ENCODE results near the gene SNAPC3.
"Not testable (repeated sequence)": the region's sequence is repeated elsewhere in the genome, so short reads cannot be mapped to it uniquely, and the experiment has no call there.

SNAPC3 gene

DNA sequence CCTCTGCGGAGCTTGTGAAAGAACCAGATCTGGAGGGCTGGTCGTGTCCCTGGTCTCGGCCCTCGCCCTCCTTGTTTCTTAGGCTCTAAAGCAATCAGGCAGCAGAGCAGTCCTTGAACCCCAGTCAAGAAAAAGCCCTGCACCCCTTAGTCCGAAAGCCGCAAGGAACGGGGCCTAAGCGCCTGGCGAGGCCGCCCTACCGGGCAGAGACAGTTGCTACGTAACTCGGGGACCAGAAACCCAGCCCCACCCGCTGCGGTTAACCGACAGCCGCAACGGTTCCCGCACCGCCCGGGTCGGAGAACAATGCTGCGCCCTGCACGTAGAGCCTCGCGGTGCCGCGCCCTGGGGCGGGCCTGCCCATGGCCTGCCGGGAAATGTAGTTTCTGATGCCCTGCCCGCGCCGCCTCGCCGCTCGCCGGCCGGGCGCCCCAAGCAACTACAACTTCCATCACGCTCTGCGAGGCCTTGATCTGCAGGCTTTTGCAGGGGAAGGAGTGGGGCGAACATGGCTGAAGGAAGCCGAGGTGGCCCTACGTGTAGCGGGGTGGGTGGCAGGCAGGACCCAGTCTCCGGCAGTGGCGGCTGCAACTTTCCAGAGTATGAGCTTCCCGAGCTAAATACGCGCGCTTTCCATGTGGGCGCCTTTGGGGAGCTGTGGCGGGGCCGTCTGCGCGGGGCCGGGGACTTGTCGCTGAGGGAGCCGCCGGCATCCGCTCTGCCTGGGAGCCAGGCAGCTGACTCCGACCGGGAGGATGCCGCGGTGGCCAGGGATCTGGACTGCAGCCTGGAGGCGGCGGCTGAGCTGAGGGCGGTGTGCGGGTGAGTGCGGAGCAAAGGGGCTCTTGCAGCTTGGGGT is at the start of gene SNAPC3:
TSS of gene SNAPC3 (plus strand) at position 505 of the 859 bp plus-strand sequence. CDS start at position 509, 4 bp downstream.
- peak within 1 kb of the TSS; percentile 64 for H3K4me3 ChIP-seq (ENCODE audit: low read depth, low read length)
- TF ChIP-seq, protein P1, sequence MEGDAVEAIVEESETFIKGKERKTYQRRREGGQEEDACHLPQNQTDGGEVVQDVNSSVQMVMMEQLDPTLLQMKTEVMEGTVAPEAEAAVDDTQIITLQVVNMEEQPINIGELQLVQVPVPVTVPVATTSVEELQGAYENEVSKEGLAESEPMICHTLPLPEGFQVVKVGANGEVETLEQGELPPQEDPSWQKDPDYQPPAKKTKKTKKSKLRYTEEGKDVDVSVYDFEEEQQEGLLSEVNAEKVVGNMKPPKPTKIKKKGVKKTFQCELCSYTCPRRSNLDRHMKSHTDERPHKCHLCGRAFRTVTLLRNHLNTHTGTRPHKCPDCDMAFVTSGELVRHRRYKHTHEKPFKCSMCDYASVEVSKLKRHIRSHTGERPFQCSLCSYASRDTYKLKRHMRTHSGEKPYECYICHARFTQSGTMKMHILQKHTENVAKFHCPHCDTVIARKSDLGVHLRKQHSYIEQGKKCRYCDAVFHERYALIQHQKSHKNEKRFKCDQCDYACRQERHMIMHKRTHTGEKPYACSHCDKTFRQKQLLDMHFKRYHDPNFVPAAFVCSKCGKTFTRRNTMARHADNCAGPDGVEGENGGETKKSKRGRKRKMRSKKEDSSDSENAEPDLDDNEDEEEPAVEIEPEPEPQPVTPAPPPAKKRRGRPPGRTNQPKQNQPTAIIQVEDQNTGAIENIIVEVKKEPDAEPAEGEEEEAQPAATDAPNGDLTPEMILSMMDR (IDR thresholded peaks at IDR 0.05; ENCODE audit: low read depth, low read length) = no peak
- DNase-seq (ENCODE audit: low read depth, low spot score) = peak; percentile 97
- in situ Hi-C loops (cut with HindIII; ENCODE audit: low sequenced_read_pairs) = loop anchor here (10.0 kb wide), 1 partner anchor 92 kb away; the partner anchor contains the start of gene PSIP1

DNA sequence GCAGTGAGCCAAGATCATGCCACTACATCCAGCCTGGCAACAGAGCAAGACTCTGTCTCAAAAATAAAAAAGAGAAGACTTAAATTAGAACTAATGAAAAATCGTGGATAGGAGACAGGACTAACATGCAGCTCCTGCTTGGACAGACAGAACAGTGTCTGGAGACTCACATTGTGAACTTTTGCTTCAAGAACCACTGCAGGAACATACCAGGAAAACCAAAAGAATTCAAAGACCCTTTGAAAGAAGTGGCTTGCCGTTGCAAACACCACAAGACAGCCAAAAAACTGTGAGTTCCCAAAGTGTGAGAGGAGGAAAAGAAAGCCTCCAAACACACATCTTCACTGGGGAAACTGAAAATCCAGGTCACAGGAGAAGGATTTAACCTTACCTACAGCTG is 48.8 kb upstream of the SNAPC3 start:
- no peak overlapping the region for H3K4me3 ChIP-seq (ENCODE audit: low read depth, low read length)
- TF ChIP-seq, protein P1 (IDR thresholded peaks at IDR 0.05; ENCODE audit: low read depth, low read length) = no peak
- peak; percentile 42 for DNase-seq (ENCODE audit: low read depth, low spot score)
- in situ Hi-C loops (cut with HindIII; ENCODE audit: low sequenced_read_pairs) = no loop called here

DNA sequence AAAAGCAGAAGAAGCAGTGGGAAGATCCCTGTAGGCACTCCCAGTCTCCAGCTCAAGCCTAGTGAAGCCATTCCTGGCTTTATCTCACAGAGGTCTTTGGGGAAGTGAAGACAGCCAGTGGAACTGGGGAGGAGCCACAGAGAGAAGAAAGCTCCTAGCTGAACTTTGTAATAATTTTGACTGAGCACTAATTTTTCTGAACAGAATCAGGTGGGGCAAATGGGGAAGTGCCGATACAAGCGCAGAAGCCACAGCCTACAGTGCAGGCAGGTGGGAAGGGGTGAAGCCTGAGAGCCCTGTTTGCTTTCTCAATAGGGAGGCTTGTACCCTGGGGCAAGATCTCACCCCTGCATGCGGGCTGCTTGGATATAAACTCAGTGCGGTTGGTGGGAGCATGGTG is 48.4 kb upstream of the SNAPC3 start:
- TF ChIP-seq, protein P1 (IDR thresholded peaks at IDR 0.05; ENCODE audit: low read depth, low read length) = no peak
- H3K4me3 ChIP-seq (ENCODE audit: low read depth, low read length) = no peak overlapping the region
- in situ Hi-C loops (cut with HindIII; ENCODE audit: low sequenced_read_pairs) = no loop called here
- DNase-seq (ENCODE audit: low read depth, low spot score) = no peak

DNA sequence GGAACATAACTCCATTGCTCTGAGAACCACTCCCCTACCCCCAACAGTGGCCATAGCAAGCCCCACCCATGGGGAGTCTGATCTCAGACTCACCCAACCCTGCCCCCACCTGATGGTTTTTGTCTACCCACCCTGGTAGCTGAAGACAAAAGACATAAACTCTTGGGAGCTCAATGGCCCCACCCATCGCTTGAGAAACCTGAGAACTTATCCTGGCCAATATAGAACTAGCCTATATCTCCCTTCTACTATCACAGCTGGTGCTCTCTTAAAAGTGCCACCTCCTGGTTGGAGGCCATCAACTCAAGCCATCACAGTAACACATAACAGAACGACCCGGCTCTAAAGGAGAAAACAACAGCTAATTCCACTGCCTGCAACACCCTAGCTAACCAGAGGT is 47.9 kb upstream of the SNAPC3 start:
- H3K4me3 ChIP-seq (ENCODE audit: low read depth, low read length) = no peak overlapping the region
- in situ Hi-C loops (cut with HindIII; ENCODE audit: low sequenced_read_pairs) = no loop called here
- TF ChIP-seq, protein P1 (IDR thresholded peaks at IDR 0.05; ENCODE audit: low read depth, low read length) = no peak
- no peak for DNase-seq (ENCODE audit: low read depth, low spot score)

DNA sequence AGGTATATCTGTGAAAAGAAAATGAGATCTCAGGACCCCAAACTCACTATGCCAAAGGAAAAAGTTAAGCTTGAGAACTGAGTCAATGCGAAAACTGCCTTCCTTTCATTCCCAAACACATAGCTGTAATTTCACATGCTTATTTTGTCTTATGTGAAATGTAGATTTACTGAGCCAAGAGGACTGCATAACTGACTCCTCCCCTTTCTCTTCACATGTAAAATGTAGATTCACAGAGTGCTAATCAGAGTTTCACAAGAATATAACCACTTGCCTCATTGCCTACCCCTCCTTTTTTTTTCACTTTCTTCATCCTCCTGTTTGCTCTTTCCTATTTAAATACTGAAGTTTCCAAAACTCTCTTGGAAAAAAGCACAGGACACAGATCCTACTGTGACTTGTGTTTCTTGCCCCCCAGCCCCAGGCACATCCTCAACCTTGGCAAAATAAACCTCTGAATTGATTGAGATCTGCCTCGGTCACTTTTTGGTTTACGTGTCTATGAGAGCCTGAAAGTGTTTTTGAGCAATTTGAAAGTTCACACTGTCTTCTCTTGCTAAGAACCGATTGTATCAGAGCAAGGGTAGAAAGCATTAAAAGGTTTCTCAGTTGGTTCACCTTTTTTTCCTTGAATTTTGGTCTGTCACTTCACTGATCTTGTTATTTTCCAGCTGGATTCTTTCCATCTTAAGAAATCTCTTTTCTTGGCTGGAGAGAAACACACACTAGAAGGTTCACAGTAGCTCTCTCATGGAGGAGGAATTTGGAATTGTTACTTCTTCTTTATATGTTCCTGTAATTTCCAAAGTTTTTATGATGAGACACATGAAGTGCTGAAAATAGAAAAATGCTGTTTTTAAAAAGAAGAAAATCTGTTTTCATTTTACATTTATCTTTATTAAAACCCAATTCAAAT is 44.8 kb upstream of the SNAPC3 start:
- H3K4me3 ChIP-seq (ENCODE audit: low read depth, low read length) = no peak overlapping the region
- no peak for DNase-seq (ENCODE audit: low read depth, low spot score)
- TF ChIP-seq, protein P1 (IDR thresholded peaks at IDR 0.05; ENCODE audit: low read depth, low read length) = no peak
- in situ Hi-C loops (cut with HindIII; ENCODE audit: low sequenced_read_pairs) = no loop called here

DNA sequence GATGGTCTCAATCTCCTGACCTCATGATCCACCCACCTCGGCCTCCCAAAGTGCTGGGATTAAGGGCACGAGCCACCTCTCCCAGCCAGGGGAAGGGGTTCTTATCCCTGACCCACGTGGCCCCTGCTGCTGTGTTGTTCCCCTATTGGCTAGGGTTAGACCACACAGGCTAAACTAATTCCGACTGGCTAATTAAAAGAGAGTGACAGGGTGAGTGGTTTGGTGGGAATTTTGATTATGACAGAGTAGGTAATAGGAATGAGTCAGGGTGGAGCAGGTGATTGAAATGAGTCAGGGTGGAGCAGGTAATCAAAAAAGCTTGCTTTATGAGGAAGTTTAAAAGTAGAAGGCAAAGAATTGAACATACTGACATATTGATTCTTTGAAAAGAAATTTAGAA is 43.4 kb upstream of the SNAPC3 start:
- DNase-seq (ENCODE audit: low read depth, low spot score); H3K4me3 ChIP-seq (ENCODE audit: low read depth, low read length); in situ Hi-C loops (cut with HindIII; ENCODE audit: low sequenced_read_pairs): not testable (repeated sequence)

DNA sequence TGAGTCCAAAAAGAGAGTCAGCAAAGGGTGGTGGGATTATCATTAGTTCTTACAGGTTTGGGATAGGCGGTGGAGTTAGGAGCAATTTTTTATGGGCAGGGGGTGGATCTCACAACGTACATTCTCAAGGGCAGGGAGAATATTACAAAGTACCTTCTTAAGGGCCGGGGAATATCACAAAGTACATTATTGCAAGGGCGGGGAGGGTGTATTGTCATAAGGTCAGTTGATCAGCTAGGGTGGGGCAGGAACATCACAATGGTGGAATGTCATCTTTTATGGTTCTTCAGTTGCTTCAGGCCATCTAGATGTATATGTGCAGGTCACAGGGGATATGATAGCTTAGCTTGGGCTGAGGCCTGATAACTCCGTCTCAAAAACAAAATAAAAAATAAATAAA is 42.8 kb upstream of the SNAPC3 start:
- in situ Hi-C loops (cut with HindIII; ENCODE audit: low sequenced_read_pairs); H3K4me3 ChIP-seq (ENCODE audit: low read depth, low read length); DNase-seq (ENCODE audit: low read depth, low spot score): not testable (repeated sequence)
